ENCODE measurements around the gene WASF1.

WASF1 gene

DNA sequence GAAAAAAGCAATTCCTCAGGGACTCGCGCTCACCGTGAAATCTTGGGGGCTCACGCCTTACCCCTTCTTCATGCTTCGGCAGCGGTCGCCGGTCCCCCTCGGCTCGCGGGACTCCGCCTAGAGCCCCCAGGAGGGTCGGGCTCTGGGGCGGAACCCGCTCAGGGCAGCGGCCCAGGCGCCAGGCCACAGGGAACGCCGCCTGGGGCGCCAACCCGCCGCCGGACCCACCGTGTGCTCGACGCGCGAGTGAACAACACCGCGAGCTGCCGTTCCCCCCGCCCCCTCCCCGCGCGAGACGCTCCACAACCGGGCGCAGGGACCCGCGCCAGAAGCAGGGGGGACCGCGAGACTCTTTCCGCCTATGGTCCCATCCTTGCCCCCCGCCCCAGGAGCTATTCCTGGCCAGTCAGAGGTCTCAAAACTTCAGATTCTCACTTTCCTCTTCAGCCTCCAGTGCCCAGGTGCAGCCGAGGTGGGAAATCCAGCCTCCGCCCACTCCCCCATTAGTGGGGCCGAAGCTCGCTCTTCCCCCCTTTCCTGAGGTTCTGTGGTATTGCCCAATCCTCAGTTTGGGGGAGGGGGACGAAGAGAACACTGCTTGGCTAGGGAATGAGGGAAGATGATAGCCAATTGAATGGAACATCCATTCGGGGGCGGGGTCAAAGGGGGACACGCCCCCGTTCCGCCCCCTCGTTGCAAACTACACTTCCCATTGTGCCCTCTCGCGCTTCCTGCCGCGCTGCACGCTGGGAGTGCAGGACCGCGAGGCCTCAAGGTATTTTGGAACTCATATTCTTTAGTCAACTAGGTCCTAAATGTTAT is at the start of gene WASF1:
Gene WASF1, minus strand, starts transcription at position 265 of the 822 bp plus-strand sequence. CDS start 52,069 bp downstream, outside the sequence.
- peak within 1 kb of the TSS; percentile 70 to 90 (median 78) for H3K4me3 ChIP-seq
- H3K27ac ChIP-seq = peak within 1 kb of the TSS; percentile 7 to 95 (median 85)

DNA sequence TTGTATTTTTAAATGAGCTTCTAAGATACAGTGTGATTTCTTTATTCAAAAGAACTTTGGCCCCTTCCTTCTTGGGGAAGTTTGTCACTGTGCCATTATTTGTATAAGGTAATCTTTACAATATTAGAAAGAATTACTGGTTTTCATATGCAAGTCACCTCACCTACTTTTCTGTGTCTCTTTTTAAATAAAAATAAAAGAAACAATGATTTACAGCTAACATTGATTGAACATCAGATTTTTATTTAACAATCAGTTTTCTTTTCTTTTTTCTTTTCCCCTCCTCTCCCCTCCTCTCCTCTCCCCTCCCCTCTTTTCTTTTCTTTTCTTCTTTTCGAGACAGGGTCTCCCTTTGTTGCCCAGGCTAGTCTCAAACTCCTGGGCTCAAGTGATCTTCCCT is 46.8 kb upstream of the WASF1 start:
- Histone ChIP-seq H3K4me3 (no peak overlapping the region), H3K27ac (no peak overlapping the region)

DNA sequence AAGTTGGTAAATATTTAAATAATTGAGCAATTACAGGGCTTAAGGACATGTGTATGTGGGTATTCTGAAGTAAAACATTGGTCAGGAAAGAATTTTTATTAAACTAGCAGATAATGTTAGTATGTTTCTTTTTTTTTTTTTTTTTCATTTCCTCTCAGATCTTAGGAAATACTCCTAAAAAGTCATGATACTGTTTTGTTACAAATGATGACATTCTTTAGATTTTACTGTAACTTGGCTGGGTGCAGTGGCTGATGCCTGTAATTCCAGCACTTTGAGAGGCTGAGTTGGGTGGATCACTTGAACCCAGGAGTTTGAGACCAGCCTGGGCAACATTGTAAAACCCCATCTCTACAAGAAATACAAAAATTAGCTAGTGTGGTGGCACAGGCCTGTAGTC is 42.3 kb upstream of the WASF1 start:
- H3K4me3 ChIP-seq = no peak overlapping the region
- H3K27ac ChIP-seq = no peak overlapping the region

DNA sequence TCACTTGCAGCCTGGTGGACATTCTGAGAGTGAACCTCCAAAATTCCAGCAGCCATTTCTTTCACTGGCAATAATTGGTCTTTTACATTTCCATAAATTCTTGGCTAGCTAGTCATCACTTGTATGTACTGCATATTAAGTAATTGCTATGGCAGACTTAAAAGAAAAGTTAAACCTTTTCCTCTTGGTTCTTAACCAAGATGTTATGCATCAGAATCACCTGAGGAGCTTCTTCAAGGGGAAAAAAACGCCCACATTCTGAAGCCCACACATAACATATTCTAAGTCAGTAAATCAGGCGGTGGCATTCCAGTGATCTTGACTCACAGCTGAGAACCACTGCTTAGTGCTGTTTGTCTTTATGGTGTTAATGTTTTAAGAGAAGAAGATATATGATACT is 37.8 kb upstream of the WASF1 start:
- no peak overlapping the region for H3K27ac ChIP-seq
- H3K4me3 ChIP-seq = no peak overlapping the region

DNA sequence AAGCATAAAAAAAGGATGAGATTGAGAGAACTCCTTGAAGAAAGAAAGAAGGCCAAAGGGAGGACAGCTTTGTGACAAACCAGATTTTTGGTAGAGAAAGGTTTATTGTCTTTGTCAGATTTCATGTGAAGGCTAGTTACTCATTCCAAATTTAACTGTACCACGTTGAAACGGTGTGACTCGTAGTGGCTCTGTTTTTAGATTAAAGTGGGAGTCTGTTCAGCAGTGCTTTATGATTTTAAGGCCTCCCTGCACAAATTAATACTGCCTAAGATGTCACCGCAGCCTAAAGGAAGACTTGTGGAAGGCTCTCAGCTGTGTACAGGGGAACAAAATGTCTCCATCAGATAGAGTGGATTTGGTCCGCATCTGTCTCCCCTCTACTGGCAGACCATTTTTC is 36.7 kb upstream of the WASF1 start:
- no peak overlapping the region for H3K27ac ChIP-seq
- no peak overlapping the region for H3K4me3 ChIP-seq

DNA sequence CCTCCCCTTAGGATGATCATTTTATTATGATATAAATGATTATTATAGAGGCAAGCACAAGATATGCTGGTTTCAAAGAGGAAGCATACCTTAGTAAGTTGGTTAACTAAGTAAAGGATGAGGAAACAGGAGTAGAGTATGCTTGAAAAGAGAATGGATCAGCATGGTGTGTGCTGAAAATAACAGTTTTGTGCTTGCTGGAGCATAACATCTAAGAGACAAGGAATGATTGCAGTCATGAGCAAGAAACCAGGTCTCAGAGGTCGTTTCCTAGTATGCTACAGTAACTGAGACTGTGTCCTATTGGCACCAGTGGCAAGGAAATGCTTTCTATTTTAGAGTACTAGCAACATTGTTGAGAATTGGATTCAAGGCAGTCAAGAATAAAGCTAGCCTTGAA is 34.9 kb upstream of the WASF1 start:
- no peak overlapping the region for H3K4me3 ChIP-seq
- no peak overlapping the region for H3K27ac ChIP-seq

DNA sequence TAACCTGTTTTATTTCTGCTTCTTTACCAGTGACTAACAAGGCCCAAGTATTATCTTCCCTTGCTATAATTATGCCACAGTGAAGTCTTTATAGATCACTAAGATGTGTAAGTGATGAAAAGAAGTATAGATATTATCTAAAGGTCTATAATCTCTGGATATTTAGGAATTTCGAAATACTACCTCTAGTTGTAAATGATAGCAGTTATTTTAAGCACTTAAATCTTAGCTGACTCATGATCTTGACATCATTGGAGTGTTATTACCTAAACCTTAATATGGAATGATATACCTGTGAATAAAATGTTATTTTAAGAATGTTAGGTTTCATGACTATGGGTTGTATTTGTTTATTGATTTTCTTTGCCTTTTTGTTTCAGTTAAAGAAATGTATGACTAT is 32.3 kb upstream of the WASF1 start:
- Histone ChIP-seq H3K4me3 (no peak overlapping the region), H3K27ac (no peak overlapping the region)

DNA sequence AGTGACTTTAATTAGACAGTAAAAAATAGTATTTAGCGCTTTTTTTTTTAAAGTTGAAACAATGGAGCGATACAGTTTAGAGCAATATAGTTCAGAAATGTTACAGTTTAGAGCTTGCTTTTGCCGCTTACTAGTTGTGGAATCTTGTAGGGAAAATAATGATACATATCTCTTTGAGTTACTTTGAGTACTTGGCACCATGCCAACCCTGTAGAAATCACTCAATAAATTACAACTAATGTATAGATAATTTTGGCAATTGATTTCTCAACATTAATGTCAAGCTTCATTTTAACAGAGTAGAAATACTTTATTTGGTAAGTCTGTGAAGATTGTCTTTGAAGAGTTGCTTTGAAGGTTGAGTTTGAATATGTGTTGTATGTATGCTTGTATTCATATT is 28.2 kb upstream of the WASF1 start:
- Histone ChIP-seq H3K4me3 (no peak overlapping the region), H3K27ac (no peak overlapping the region)

DNA sequence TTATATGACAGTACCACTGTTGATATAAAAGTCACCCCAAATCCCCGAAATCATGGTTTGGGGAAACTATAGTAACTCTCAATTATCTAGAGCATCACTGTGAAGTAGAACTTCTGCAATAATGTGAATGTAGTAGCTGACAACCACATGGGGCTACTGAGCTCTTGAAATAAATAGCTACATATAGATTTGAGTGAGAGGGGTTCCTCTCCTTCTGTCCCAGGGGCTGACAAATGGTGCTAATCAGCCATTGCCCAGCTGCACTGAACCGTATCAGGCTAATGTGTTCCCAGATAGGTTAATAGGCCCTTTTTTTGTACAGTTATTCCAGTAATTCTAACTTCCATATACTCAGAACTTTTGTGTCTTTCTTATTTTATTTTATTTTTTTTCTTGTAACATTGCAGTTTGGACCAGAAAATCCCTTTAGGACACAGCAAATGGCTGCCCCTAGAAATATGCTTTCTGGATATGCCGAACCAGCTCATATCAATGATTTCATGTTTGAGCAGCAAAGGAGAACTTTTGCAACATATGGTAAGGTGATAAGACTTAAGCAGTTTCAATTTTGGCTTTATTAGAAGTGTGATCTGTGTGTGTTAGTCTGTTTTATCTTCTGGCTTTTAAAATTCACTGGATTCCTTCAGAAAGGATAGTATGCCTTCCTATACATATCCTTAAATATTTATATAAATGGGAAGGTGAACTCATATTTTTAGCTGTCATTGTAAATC is 21.8 kb upstream of the WASF1 start:
- Histone ChIP-seq H3K4me3 (no peak overlapping the region), H3K27ac (no peak overlapping the region)

DNA sequence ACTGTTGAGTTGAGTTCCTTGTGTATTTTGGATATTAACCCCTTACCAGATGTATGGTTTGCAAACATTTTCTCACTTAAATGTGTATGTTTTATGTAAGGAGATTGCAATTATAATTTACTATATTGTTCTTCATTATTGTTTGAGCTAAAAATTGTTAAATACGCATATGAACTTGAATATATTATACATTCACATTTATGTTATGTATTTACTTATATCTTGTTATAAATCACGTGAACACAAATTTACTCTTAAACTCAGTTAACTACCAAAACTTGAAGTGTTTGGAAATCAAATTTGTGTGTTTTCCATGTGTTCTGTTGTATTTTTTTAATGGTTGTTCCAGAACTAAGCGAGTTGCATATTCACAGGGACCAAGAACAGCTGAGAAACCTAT is 19.1 kb upstream of the WASF1 start:
- H3K4me3 ChIP-seq = no peak overlapping the region
- no peak overlapping the region for H3K27ac ChIP-seq

DNA sequence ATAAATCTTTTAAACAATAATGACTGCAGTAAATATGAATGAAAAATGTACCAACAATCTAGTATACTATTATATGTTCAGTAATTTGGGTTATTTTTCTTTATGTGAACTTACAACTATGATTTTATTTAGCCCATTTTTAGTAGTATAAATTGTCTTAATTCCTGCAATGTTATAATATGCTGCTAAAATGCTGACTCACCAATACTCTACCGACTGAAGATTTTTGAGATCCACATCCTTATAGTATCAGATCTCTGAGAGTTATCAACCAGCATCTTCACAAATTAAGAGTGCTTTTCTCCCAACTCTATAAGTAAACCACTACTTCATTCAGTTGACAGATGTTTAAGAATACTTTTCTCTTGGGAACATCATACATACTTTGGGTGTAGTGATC is 17.4 kb upstream of the WASF1 start:
- Histone ChIP-seq H3K27ac (no peak overlapping the region), H3K4me3 (no peak overlapping the region)

DNA sequence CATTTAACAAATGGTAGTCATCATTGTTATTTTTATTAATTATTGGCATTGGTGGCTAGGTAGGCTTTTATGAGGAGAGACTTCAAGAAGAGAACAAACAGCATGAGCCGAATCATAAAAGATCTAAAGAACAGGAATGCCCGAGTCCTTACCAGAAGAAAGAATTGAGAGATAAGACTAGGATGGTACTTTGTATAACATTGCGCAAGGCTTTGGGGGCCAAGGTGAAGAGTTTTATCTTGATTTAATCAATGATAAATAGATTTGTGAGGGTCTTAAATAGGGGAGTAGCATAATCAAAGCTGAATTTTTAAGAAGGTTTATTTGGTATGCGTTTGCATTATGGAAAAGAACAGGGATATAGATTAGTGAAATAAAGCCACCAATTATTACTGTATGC is 16.2 kb upstream of the WASF1 start:
- no peak overlapping the region for H3K4me3 ChIP-seq

DNA sequence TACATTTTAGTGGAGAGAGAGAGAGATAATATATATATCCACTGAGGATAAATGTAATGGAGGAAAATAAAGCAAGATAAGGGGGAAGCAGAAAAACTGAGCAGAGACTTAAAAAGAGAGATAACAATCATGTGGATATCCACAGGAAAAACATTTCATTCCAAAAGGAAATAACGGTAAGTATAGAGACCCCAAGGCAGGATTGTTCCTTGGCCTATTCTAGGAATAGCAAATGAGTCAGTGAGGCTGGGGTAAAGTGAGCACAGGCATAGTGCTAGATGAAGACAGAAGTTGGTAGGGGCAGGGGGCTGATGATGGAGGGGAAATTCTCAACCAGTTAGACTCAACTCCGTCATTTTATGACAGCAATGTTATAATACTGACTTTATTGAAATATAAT is 12.0 kb upstream of the WASF1 start:
- H3K4me3 ChIP-seq = no peak overlapping the region
- no peak overlapping the region for H3K27ac ChIP-seq

More for the DNA sequence above, 16.2 kb upstream of the WASF1 start:
- H3K27ac ChIP-seq = no peak overlapping the region

DNA sequence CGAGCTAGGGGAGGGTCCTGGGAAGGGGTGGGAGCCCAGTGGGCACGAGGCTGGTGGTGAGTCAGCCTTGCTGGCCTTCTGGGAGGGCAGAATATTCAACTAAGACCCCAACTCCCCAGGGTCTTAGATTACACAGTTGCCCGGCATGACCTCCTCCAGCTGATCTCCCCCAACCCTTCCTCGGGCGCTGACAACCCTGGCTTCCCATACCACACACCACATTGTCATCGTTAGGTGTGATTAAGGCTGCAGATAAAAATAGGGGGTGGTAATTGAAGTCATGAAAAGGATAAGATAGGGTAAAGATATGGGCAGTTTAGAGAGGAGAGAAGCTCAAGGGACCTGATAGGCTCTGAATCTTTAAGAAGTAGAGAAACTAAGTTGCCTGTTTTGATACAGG is 11.3 kb upstream of the WASF1 start:
- H3K27ac ChIP-seq = no peak overlapping the region

DNA sequence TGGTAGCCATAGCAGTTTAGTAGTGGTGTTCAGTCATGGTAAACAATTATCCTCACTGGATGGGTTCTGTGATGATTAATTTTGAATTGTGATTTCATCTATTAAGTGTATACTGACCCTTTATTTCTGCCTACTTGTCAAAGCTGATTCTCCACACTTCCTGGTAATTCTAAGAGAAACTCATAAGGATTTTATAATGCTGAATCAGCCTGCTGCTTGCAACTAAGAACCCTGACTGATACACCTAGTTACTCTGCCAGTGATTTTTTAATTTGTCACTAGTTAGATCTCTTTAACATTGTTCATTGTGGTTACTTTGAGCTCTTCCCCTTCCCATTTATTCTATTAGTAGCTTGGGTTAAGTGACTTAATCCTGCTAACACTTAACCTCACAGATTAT is 9.3 kb upstream of the WASF1 start:
- no peak overlapping the region for H3K27ac ChIP-seq
- H3K4me3 ChIP-seq = no peak overlapping the region

More for the DNA sequence above, 11.3 kb upstream of the WASF1 start:
- no peak overlapping the region for H3K4me3 ChIP-seq

DNA sequence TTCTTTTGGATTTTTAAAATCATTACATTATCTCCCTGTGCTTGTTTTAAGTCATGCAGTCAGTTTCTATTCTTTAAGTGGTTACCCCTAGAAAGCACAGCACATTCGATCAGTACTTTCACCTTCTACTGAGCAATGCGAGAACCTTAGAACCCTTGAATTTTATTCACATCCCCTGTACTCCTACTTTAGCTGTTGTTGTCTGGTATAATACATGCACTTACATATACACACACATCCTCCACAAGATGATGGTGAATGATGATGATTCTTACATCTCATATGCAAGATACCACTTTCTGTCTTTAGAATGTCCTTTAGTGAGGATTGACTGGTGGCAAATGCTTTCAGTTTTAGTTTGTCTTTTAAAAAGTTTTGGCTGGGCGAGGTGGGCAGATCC is 6.4 kb upstream of the WASF1 start:
- Histone ChIP-seq H3K4me3 (no peak overlapping the region), H3K27ac (no peak overlapping the region)

DNA sequence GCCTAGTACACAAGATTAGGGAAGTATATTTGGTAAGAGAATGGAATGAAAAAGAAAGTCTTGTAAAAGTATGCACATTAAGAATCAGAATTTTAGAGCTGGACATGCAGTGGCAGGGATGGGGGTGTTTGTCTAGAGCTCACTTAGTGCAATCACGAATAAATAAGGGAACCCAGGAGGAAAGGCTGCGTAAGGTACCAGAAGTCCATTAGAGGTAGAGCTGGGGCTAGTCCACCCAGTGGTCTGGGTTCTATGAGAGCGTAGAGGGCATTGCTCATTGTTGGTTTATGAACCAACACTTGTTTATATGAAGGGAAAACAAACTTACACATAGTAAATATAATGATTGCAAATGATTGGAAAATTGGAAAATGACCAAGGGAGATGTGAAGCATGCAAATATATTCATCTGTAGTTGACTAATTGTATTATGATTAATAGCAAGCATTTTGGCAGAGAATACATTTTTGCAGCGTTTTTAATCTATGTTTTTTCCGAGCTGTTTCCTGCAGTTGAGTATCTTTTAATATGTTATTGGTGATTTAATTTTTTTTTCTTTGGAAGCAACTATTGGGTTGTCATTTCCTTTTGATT is 3.9 kb upstream of the WASF1 start:
- Histone ChIP-seq H3K27ac (no peak overlapping the region), H3K4me3 (no peak overlapping the region)

DNA sequence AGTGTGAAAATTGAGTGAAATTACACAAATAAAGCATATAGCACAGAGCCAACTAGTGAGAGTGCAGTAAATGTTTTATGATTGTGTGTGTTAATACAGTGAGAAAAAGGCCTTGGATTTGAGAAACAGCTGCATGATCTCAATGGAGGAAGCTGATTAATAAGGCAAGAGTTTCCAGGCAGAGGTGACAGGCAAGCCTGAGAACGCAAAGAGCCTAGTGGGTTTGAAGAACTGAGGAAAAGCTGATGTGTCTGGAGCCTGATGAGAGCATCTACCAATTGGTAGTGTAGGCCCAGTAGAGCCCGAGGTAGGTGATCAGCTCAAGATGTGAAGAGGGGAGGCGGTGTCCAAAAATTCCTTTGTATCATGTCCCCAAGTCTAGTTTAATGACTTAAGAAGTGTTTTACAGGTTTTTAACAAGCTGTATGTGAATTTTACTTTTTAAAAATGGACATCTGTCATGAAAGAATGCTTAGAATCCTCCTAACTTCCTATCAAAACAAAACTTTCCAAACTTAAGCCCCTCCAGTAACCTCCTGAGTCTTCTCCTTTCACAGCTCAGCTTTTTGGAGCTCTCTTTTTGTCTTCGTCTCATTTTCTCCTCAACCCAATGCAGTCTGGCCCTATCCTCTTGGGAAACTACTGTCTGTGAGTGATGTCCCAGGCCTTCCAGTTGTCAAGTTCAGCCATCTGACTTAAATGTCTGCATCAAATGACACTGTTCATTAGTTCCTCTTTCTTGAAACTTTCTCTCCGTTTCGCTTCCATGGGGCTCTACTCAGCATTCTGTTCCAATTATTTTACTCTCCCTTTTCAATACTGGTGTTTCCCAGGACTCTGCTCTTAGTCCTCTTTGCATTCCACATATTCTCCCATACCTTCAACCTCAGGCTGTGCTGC is 1.9 kb upstream of the WASF1 start:
- peak overlapping the region in 15 of 21 experiments; percentile 16 to 95 (median 85) for H3K27ac ChIP-seq
- H3K4me3 ChIP-seq = peak overlapping the region; percentile 70 to 90 (median 78)

DNA sequence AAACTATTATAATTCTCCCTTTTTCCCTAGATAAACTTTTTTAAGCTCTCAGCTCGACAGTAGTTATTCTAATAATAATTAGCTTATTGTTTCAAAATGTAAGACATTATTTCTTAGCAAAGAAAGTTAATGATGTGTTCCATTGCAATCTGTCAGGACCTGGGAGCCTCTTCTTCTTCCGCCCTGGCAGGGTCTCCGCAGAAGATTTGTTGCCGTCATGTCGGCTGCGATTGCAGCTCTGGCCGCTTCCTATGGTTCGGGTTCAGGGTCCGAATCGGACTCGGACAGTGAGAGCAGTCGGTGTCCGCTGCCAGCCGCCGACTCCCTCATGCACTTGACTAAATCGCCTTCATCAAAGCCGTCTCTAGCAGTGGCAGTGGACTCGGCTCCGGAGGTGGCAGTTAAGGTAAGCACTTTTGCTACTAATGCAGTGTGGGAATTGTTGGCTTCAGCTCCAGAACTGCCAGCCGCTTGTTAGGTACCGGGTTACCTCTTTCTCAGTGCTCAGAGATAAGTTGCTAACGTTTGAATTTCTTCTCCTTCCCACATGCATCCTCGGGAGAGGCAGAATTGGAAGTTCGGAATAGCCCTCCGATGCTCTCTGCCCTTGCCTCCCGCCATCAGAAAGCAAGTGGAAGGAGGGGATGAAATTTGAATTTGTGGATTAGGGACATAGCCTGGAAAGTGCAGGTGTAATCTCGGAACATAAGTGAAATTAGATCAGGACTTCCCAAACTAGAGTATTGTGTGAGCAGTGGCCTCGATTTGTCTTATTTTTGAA is 948 bp upstream of the WASF1 start, which contains the start of gene CDC40:
Gene CDC40, plus strand, starts transcription at position 200 of the 781 bp plus-strand sequence. Its CDS starts 18 bp downstream, at position 218.
- peak within 1 kb of the TSS; percentile 70 to 90 (median 78) for H3K4me3 ChIP-seq

More for the DNA sequence above, 948 bp upstream of the WASF1 start, which contains the start of gene CDC40:
- H3K27ac ChIP-seq = peak within 1 kb of the TSS; percentile 7 to 95 (median 85)

Data from skin epidermis (tissue), 12 donors.